Stimulated activated naive CD8-positive, alpha-beta T cell treated with anti-CD3 and anti-CD28 coated beads, Interleukin-15, Interleukin-2, amounts not matched to agents 100 ng/mL and 50 ng/mL, for 24 hours (primary cell): ENCODE measurements around the gene MRPS7.

Experiments
- H3K27ac Mint-ChIP-seq: one replicate; pipeline ENCODE4 v1.8.0; 2021; ENCODE audit warnings: mild to moderate bottlenecking, mixed read lengths
- H3K27me3 Mint-ChIP-seq: one replicate; pipeline ENCODE4 v1.8.0; 2021; ENCODE audit warnings: mixed read lengths
- H3K36me3 Mint-ChIP-seq: one replicate; pipeline ENCODE4 v1.8.0; 2021; ENCODE audit warnings: low read depth, mixed read lengths
- H3K4me1 Mint-ChIP-seq: one replicate; pipeline ENCODE4 v1.8.0; 2021; ENCODE audit warnings: low read depth, mixed read lengths
- H3K4me3 Mint-ChIP-seq: one replicate; pipeline ENCODE4 v1.8.0; 2021; ENCODE audit warnings: mild to moderate bottlenecking, mixed read lengths
- H3K9me3 Mint-ChIP-seq: one replicate; pipeline ENCODE4 v1.8.0; 2021; ENCODE audit warnings: mixed read lengths

MRPS7 gene

DNA sequence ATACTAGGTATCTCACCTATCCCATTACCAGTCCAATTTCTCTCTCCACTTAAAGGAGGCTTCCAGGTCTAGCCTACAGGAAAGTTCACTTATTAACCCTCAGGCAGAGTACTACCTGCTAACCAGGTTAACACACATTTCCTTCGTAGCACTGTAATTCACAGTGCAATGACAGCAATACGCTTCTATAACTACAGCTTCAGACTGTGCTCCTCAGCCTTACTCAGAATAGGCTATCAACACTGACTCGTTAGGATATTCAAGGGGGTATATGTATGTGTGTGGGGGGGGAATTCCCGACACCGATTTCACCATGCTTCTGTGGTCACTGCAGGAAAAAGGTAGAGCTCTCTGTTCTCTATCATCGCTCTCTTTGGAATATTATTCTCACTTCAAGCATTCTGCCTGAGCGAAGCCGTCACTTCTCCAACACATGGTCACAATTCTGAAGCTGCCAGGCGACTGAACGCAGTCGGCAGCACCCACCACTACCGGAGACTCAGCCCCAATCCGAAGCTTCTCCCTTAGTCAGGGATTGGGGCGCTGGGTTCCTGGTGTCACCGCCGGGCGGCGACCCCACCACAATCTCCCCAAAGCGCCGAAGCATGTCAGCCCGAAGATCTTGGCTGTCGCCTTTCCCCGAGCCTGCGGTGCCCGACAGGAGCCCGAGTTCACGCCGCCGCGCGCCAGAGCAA, 891 bp upstream of the MRPS7 start:
- Mint-ChIP-seq H3K4me1 (peaks cover 76% of the 10 kb centered on the region), H3K27me3 (no peaks in the 10 kb centered on the region)

DNA sequence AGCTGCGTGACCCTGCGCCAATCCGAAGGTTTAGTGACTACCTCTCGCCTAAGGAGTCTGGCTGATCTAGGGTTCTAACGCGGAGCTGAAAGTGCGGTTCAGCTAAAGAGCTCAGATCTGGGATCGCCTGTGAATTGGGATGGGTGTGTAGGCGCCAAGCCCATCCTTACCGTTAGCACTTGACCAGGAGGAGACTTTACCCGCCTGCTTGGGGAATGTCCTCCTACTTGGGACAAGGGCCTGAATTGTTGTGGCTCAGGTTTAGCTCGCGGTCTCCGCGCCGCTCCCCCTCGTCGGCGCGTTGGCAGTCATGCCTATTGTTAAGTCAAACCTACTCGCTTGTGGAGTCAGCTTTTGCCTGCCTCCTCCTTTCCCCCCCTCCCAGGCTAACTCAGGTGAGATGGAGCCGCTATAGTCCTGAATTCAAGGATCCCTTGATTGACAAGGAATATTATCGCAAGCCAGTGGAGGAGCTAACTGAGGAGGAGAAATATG, 480 bp downstream of the MRPS7 start:
- Mint-ChIP-seq H3K4me1 (peaks cover 62% of the 10 kb centered on the region), H3K4me3 (peak overlapping the region; percentile 100), H3K27ac (peak overlapping the region; percentile 99), H3K27me3 (no peaks in the 10 kb centered on the region), H3K36me3 (peaks cover 57% of the 10 kb centered on the region), H3K9me3 (no peaks in the 10 kb centered on the region)

More for the DNA sequence above, 891 bp upstream of the MRPS7 start:
- Mint-ChIP-seq H3K9me3 (no peaks in the 10 kb centered on the region), H3K36me3 (peaks cover 44% of the 10 kb centered on the region), H3K27ac (peak overlapping the region; percentile 99), H3K4me3 (peak overlapping the region; percentile 100)

DNA sequence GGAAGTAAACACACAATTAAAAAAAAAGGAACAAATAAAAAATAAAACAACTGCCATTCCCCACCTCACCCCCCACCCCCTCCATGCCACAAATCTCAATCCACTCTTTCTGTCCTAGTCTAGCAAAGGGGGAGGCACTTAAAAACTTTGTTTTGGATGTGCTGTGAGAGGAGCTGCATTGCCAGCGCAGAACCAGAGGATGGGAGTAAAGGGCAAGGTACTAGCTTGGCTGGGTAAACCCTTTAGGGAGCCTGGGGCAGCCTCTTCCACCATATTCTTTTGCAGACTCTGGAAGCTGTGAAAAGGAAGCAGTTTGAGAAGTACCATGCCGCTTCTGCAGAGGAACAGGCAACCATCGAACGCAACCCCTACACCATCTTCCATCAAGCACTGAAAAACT, 1.4 kb downstream of the MRPS7 start:
- H3K27me3 Mint-ChIP-seq: no peaks in the 10 kb centered on the region
- peak overlapping the region; percentile 99 for H3K27ac Mint-ChIP-seq
- H3K9me3 Mint-ChIP-seq: no peaks in the 10 kb centered on the region
- peaks cover 55% of the 10 kb centered on the region for H3K36me3 Mint-ChIP-seq
- H3K4me1 Mint-ChIP-seq: peaks cover 57% of the 10 kb centered on the region
- H3K4me3 Mint-ChIP-seq: peak overlapping the region; percentile 100

DNA sequence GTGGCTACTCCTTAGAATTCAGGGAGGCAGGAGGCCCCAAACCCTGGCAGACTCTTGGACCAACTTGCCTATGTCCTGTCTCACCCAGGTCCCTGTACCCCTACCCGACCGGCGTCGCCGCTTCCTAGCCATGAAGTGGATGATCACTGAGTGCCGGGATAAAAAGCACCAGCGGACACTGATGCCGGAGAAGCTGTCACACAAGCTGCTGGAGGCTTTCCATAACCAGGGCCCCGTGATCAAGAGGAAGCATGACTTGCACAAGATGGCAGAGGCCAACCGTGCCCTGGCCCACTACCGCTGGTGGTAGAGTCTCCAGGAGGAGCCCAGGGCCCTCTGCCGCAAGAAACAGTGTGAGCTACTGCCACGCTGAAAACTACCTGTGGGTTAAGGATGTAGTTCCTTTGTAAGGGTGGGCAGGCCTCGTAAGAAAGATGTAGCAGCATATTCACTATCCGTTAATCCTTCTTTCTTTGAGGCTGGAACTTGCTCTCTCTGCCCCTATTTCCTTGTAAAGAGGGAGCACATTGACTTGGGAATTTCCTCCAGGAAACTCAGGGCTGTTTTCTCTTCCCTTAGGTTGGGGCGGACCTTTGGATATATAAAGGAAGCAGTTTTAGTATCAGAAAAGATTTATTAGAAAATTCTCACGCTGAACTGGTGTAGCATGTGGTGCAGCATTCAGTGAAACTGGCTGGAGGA, 4.1 kb downstream of the MRPS7 start:
- H3K4me3 Mint-ChIP-seq: no peak overlapping the region

GRCh38 chr17:75266316-75267152, 4.9 kb downstream of the MRPS7 start:
- no peaks in the 10 kb centered on the region for H3K9me3 Mint-ChIP-seq
- H3K4me1 Mint-ChIP-seq: peaks cover 42% of the 10 kb centered on the region
- peak overlapping the region; percentile 17 for H3K27ac Mint-ChIP-seq
- no peak overlapping the region for H3K4me3 Mint-ChIP-seq
- peaks cover 51% of the 10 kb centered on the region for H3K36me3 Mint-ChIP-seq
- H3K27me3 Mint-ChIP-seq: no peaks in the 10 kb centered on the region

More for the DNA sequence above, 4.1 kb downstream of the MRPS7 start:
- Mint-ChIP-seq H3K9me3 (no peaks in the 10 kb centered on the region), H3K4me1 (peaks cover 44% of the 10 kb centered on the region), H3K36me3 (peaks cover 51% of the 10 kb centered on the region), H3K27me3 (no peaks in the 10 kb centered on the region), H3K27ac (peak overlapping the region; percentile 55)

- H3K4me1 Mint-ChIP-seq: peaks cover 44% of the 10 kb centered on the region
- peaks cover 54% of the 10 kb centered on the region for H3K36me3 Mint-ChIP-seq
- H3K27ac Mint-ChIP-seq: peak overlapping the region; percentile 17
- no peak overlapping the region for H3K4me3 Mint-ChIP-seq
- H3K27me3 Mint-ChIP-seq: no peaks in the 10 kb centered on the region
- H3K9me3 Mint-ChIP-seq: no peaks in the 10 kb centered on the region
Measured at GRCh38 chr17:75267153-75267410, 5.4 kb downstream of the MRPS7 start.

DNA sequence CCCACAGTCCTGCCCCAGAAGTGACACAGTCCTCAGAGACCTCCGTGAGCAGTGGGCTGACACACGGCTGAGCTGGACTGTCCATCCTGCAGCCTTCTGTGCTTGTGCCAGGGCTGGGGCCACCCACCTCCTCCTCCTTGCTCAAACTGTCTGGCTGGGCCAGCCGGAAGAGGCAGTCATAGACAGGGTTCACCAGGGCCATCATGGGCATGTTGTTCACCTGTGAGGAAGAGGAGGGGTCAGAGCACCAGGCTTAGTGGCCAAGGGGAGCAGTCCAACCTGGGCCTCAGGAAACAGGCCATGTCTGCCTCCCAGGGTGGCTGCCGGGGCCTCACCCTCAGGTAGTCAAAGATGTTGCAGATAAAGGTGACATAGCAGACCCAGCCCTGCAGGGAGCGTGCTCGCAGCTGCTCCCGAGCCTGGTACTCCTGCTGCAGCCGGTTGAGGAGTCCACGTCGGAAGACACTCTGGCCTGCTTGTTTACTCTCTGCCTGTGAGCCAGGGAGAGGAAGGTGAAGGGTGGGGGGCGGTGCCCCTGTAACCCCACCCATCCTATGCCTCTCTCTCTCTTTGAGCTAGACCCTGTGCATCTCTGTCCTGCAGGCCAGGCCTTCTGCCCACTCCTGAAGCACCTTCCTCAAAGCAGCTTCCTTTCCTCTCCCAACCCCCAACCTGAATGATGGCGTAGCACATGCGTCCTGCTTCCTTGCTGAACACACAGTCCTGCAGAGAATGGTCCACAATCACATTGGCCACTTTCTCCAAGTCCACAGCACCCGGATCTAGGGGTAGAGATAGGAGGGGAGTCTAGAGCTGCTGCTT, 5.9 kb downstream of the MRPS7 start:
- H3K4me1 Mint-ChIP-seq: peaks cover 43% of the 10 kb centered on the region
- H3K36me3 Mint-ChIP-seq: peaks cover 50% of the 10 kb centered on the region
- no peaks in the 10 kb centered on the region for H3K27me3 Mint-ChIP-seq
- H3K4me3 Mint-ChIP-seq: no peak overlapping the region
- no peaks in the 10 kb centered on the region for H3K9me3 Mint-ChIP-seq
- no peak overlapping the region for H3K27ac Mint-ChIP-seq

- peak overlapping the region; percentile 83 for H3K27ac Mint-ChIP-seq
- H3K4me1 Mint-ChIP-seq: peaks cover 41% of the 10 kb centered on the region
- peak overlapping the region; percentile 85 for H3K4me3 Mint-ChIP-seq
- H3K9me3 Mint-ChIP-seq: no peaks in the 10 kb centered on the region
- H3K27me3 Mint-ChIP-seq: no peaks in the 10 kb centered on the region
- peaks cover 47% of the 10 kb centered on the region for H3K36me3 Mint-ChIP-seq
Measured at GRCh38 chr17:75269844-75270217, 8.2 kb downstream of the MRPS7 start.

DNA sequence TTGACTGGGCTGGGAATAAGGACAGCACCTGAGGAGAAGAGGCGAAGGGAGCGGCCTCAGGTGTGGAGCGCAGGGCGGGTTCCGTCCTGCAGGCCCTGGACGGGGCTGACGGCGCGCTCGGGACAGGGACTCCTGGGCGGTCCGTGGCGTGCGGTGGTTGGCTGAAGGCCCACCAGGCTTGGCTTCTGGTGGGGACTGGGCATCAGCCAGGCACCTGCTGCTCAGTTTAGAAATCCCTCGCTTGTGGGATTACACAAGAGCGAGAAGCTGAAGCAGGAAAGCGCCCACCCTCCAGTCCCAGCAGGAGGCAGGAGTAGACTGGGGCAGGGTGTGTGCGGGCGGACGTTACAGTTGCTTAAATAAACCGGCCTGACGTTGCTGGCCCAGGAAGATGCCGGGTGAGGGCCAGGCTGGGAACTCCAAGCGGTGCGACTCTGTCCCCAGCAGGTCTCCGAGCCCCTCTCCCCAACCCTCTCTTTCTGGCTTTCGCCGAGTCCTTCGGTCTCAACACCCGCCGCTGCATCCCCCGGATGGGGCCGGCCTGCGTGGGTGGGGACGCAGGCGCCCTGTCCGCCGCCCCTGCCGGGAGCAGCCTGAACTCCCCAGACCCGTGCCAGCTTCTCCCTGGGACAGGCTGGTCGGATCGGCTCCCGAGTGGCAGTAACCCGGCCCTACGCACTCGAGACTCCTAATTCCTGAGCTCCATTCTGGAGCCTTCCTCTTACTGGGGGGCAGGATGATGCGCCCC, 8.7 kb downstream of the MRPS7 start:
- no peaks in the 10 kb centered on the region for H3K9me3 Mint-ChIP-seq
- H3K36me3 Mint-ChIP-seq: peaks cover 48% of the 10 kb centered on the region
- peaks cover 44% of the 10 kb centered on the region for H3K4me1 Mint-ChIP-seq

GRCh38 chr17:75270966-75271232, 9.2 kb downstream of the MRPS7 start, which contains the start of gene MIF4GD:
Gene MIF4GD, minus strand, starts transcription at chr17:75271231. Its CDS starts 1,036 bp downstream, at chr17:75270195.
- Mint-ChIP-seq H3K27me3 (no peaks in the 10 kb centered on the region), H3K4me1 (peaks cover 45% of the 10 kb centered on the region), H3K36me3 (peaks cover 44% of the 10 kb centered on the region), H3K9me3 (no peaks in the 10 kb centered on the region), H3K27ac (peak within 1 kb of the TSS; percentile 86), H3K4me3 (peak within 1 kb of the TSS; percentile 86)

More for the DNA sequence above, 8.7 kb downstream of the MRPS7 start:
- Mint-ChIP-seq H3K4me3 (peak overlapping the region; percentile 85), H3K27ac (peak overlapping the region; percentile 83), H3K27me3 (no peaks in the 10 kb centered on the region)

- H3K4me3 Mint-ChIP-seq: peak overlapping the region; percentile 86
- no peaks in the 10 kb centered on the region for H3K9me3 Mint-ChIP-seq
- peaks cover 39% of the 10 kb centered on the region for H3K36me3 Mint-ChIP-seq
- peak overlapping the region; percentile 86 for H3K27ac Mint-ChIP-seq
- H3K4me1 Mint-ChIP-seq: peaks cover 45% of the 10 kb centered on the region
- H3K27me3 Mint-ChIP-seq: no peaks in the 10 kb centered on the region
Measured at GRCh38 chr17:75271233-75271954, 9.7 kb downstream of the MRPS7 start.

- H3K4me3 Mint-ChIP-seq: peak overlapping the region; percentile 86
- H3K36me3 Mint-ChIP-seq: peaks cover 33% of the 10 kb centered on the region
- peaks cover 45% of the 10 kb centered on the region for H3K4me1 Mint-ChIP-seq
- H3K27ac Mint-ChIP-seq: peak overlapping the region; percentile 86
- no peaks in the 10 kb centered on the region for H3K27me3 Mint-ChIP-seq
- H3K9me3 Mint-ChIP-seq: no peaks in the 10 kb centered on the region
Measured at GRCh38 chr17:75271955-75272847, 10.5 kb downstream of the MRPS7 start.

DNA sequence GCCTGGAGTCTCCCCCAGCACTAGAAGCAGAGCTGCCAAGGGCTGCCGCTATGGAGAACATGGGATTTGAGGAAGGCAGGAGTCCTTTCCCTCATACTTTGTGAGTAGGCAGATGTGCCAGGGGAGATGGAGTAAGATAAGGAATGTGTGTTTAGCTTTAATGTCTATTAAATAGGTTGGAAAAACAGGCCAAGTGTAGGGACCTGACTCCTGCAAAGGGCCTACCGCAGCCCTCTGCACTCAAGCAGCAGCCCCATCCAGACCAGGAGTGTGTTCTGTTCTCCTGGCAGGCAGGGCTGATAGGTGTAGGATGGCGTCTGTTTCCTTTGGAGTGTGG, 11.1 kb downstream of the MRPS7 start:
- H3K9me3 Mint-ChIP-seq: no peaks in the 10 kb centered on the region
- peak overlapping the region; percentile 86 for H3K4me3 Mint-ChIP-seq
- no peaks in the 10 kb centered on the region for H3K27me3 Mint-ChIP-seq
- peak overlapping the region; percentile 70 for H3K27ac Mint-ChIP-seq
- peaks cover 44% of the 10 kb centered on the region for H3K4me1 Mint-ChIP-seq
- H3K36me3 Mint-ChIP-seq: peaks cover 38% of the 10 kb centered on the region
